ENCODE results near the gene COX4I2.
A peak's percentile ranks its signal among the peaks of the same experiment; 100 is the strongest.
"Not testable (repeated sequence)": the region's sequence is repeated elsewhere in the genome, so short reads cannot be mapped to it uniquely, and the experiment has no call there.

COX4I2 gene

DNA sequence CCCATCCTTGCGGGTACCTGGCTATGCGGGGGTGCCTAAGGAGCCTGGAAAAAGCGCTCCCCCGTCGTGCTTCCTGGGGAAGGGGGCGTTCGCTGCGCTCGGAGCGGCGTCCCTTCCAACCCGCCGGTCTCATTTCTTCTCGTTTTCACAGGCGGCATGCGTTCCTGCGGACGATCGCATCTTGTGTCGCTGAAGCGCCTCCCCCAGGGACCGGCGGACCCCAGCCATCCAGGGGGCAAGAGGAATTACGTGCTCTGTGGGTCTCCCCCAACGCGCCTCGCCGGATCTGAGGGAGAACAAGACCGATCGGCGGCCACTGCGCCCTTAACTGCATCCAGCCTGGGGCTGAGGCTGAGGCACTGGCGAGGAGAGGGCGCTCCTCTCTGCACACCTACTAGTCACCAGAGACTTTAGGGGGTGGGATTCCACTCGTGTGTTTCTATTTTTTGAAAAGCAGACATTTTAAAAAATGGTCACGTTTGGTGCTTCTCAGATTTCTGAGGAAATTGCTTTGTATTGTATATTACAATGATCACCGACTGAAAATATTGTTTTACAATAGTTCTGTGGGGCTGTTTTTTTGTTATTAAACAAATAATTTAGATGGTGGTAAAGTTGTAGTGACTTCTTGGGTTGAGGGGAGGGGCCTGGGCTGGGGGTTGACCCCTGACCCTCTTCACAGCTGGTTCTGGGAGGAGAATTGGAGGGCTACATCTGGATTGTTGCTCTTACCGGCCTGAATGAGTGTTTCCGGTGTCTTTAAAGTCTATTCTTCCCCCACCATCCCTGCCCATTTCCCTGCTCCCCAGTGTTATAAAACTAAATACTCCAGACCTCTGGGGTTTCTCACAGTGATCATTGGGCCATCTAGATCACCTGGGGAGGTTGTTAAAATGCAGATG, 31.6 kb upstream of the COX4I2 start:
- Histone ChIP-seq H3K9me3 (no peaks in the 10 kb centered on the region), H3K4me1 (peaks cover 0 to 53% (median 34%) of the 10 kb centered on the region in 4 donors), H3K4me3 (peak overlapping the region; percentile 68 to 83), H3K27me3 (no peaks in the 10 kb centered on the region), H3K36me3 (peaks cover 0 to 16% (median 0%) of the 10 kb centered on the region in 3 donors), H3K27ac (peak overlapping the region; percentile 90 to 94)
- intact Hi-C loops (cut with DNase I; ENCODE audit: low total_unique reads) = loop anchor here (2.0 kb wide), 1 partner anchor 33 kb away; no protein-coding TSS in a partner anchor
- TF ChIP-seq, protein P1, sequence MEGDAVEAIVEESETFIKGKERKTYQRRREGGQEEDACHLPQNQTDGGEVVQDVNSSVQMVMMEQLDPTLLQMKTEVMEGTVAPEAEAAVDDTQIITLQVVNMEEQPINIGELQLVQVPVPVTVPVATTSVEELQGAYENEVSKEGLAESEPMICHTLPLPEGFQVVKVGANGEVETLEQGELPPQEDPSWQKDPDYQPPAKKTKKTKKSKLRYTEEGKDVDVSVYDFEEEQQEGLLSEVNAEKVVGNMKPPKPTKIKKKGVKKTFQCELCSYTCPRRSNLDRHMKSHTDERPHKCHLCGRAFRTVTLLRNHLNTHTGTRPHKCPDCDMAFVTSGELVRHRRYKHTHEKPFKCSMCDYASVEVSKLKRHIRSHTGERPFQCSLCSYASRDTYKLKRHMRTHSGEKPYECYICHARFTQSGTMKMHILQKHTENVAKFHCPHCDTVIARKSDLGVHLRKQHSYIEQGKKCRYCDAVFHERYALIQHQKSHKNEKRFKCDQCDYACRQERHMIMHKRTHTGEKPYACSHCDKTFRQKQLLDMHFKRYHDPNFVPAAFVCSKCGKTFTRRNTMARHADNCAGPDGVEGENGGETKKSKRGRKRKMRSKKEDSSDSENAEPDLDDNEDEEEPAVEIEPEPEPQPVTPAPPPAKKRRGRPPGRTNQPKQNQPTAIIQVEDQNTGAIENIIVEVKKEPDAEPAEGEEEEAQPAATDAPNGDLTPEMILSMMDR (IDR thresholded peaks at IDR 0.05) = no peak
- DNase-seq = peak in 1 of 2 donors; percentile 71

DNA sequence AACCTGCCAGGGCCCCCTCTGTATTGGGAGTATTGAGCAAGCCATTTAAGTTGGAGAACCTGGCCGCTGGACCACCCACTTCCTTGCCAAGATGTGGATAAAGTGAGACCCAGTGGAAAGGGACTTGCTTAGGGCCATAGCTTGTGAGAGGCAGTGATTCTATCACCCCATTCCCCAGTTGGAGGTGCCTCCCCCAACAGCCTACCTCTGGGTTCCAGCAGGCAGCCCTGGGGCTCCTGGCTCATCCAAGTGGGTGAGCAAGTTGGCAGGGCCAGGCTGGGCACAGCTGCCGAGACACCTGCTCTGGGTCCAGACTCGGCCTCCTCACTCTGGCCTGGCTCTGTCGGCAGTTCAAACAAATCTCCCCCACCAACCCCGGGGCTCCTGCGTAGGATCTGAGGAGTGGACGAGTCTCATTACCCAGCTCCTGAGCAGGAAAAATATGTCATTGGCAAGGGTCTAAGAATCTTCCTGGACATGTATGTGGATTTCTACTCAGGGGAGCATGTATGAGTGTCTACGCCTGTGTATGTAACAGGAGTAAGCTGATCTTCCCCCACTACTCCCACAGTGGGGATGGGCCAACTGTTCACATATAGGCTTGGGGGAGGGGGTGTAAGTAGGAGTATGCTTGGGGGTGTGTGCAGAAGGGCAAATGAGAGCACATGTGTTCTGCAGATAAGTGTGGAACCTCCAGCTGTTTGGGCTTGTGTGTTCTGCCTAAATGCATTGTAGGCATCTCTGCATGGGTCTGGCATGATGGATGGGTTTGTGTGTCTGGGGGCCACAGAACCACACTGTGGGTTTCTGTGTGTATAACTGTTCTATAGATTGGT, 30.7 kb upstream of the COX4I2 start:
- Histone ChIP-seq H3K4me3 (peak overlapping the region; percentile 68 to 83), H3K27ac (peak overlapping the region; percentile 90 to 94), H3K4me1 (peaks cover 0 to 53% (median 34%) of the 10 kb centered on the region in 4 donors), H3K27me3 (no peaks in the 10 kb centered on the region), H3K9me3 (no peaks in the 10 kb centered on the region), H3K36me3 (peaks cover 0 to 16% (median 0%) of the 10 kb centered on the region in 3 donors)
- no peak for DNase-seq
- intact Hi-C loops (cut with DNase I; ENCODE audit: low total_unique reads) = no loop called here
- TF ChIP-seq, protein P1 (IDR thresholded peaks at IDR 0.05) = no peak

DNA sequence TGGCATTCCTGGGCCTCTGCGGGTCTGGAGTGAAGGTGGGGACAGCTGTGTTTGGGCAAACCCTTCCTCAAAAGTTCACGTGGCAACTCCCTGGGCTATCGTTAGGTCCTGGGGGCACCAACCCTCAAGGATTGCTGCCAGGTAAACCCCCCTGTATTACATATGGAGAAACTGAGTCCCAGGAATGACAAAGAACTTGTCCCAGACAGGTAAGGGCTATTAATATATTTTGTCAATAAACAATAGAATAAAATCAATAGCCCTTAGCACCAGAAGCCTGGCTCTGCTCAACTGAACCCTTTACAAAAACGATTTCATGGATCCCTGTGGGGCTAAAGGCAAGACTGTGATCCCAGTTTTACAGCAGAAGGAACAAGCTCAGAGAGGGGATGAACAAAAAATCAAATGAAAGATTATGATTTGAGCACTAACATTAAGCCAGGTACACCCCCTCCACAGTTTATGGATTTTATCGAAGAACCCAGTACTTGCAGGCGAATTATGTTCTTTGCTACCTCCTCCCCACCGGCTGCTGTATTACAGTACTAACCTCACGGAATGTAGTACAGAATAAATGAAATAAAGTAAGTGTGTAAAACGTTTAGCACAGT, 30.0 kb upstream of the COX4I2 start:
- peak overlapping the region; percentile 68 to 83 for H3K4me3 ChIP-seq
- H3K27ac ChIP-seq = peak overlapping the region; percentile 90 to 94
- TF ChIP-seq, protein P1 (IDR thresholded peaks at IDR 0.05) = no peak
- intact Hi-C loops (cut with DNase I; ENCODE audit: low total_unique reads) = no loop called here
- no peak for DNase-seq
- H3K9me3 ChIP-seq = no peaks in the 10 kb centered on the region
- H3K36me3 ChIP-seq = peaks cover 0 to 16% (median 0%) of the 10 kb centered on the region in 3 donors
- no peaks in the 10 kb centered on the region for H3K27me3 ChIP-seq
- peaks cover 0 to 57% (median 37%) of the 10 kb centered on the region in 4 donors for H3K4me1 ChIP-seq

DNA sequence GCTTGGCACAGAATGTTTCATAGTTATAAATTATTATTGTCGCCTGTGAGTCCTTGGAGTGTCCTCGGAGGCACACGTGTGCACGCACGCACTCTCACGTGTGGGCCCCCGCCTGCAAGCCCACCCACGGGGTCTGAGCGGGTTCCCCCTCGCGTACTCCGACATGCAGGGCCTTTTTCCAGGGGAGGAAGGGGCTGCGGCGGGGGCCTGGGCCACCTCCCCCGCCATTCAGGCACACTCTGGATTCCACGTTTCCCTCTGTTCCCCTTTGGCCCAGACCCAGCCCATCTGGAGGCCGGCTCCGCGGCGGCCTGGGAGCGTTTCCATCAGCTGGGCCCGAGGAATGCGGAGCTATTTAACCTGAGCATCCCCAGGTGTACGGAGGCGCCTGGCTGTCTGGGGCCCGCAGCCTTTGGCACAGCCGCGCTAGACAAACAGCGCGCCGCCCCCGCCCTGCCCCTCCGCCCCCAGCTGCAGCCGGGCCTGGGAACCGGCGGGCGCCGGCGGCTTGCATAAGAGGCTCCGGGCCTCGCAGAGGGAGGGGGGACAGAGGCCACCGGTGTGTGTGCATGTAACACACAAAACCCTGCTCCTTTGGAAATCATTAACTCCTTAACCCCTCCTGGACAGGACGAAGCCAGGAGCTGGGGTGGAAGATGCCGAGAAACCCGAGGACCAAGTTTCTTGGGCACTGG, 29.3 kb upstream of the COX4I2 start:
- peak; percentile 73 to 88 for DNase-seq
- H3K36me3 ChIP-seq = peaks cover 0 to 16% (median 0%) of the 10 kb centered on the region in 3 donors
- H3K27ac ChIP-seq = peak overlapping the region; percentile 90 to 94
- TF ChIP-seq, protein P1 (IDR thresholded peaks at IDR 0.05) = no peak
- peaks cover 0 to 60% (median 35%) of the 10 kb centered on the region in 4 donors for H3K4me1 ChIP-seq
- H3K4me3 ChIP-seq = peak overlapping the region; percentile 68 to 83
- H3K27me3 ChIP-seq = no peaks in the 10 kb centered on the region
- intact Hi-C loops (cut with DNase I; ENCODE audit: low total_unique reads) = no loop called here
- H3K9me3 ChIP-seq = no peaks in the 10 kb centered on the region

DNA sequence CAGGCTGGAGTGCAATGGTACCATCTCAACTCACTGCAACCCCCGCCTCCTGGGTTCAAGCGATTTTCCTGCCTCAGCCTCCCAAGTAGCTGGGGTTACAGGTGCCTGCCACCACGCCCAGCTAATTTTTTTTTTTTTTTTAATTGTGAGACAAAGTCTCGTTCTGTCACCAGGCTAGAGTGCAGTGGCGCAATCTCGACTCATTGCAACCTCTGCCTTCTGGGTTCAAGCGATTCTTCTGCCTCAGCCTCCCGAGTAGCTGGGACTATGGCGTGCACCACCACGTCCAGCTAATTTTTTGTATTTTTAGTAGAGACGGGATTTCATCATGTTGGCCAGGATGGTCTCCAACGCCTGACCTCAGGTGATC, 25.5 kb upstream of the COX4I2 start:
- not testable (repeated sequence) for H3K9me3 ChIP-seq, H3K27ac ChIP-seq, H3K27me3 ChIP-seq, H3K4me3 ChIP-seq, DNase-seq, H3K36me3 ChIP-seq
- intact Hi-C loops (cut with DNase I; ENCODE audit: low total_unique reads) = loop anchor here (2.0 kb wide), 1 partner anchor 49 kb away; no protein-coding TSS in a partner anchor
- peaks cover 0 to 37% (median 25%) of the 10 kb centered on the region in 4 donors for H3K4me1 ChIP-seq
